OCI-LY7 (cell line): Measurements from ENCODE around the gene RPRD1A. TPM values are rescaled to one million over a fixed set of nuclear protein-coding genes. Genes with fewer than 3 reads are reported as not detected.

Experiments
- BruUV-seq: library from RNA; stranded (reverse); fragments of 400-500 nt; replicated peaks from 2 replicates; lab custom pipeline; 2021; lab: Mats Ljungman, UMichigan
- CTCF ChIA-PET: fragments of 300-600 bp; sonication (Branson Sonifier 250); formaldehyde crosslinking; loops from one replicate; lab custom pipeline; 2022; ENCODE audit warnings: antibody characterized with exemption; ENCODE audit not compliant: unreplicated experiment; lab: Charles Lee
- POLR2A ChIA-PET: fragments of 300-600 bp; sonication (Branson Sonifier 250); formaldehyde crosslinking; loops from one replicate; lab custom pipeline; 2022; ENCODE audit warnings: antibody characterized with exemption; lab: Charles Lee
- DNase-seq: peaks from one replicate; pipeline ENCODE4 v3.0.0-alpha.2; 2015; ENCODE audit warnings: low spot score
- H2AFZ ChIP-seq: fragments of 200-600 bp; sonication (generic), shearing (Covaris generic); 2 replicates; pipeline ENCODE4 v1.6.1; 2014; ENCODE audit warnings: mild to moderate bottlenecking, antibody characterized with exemption, low read length, moderate library complexity
- H3K27ac ChIP-seq: fragments of 200-600 bp; sonication (generic); 2 replicates; pipeline ENCODE4 v1.5.1; 2014; ENCODE audit warnings: mixed run types, low read depth, mild to moderate bottlenecking, moderate library complexity, low read length, inconsistent platforms; ENCODE audit not compliant: poor library complexity, severe bottlenecking
- H3K36me3 ChIP-seq: fragments of 200-600 bp; sonication (generic); 2 replicates; pipeline ENCODE4 v1.6.1; 2014; ENCODE audit warnings: mild to moderate bottlenecking, antibody characterized with exemption, low read length, moderate library complexity, mixed read lengths; ENCODE audit not compliant: insufficient read depth
- H3K4me1 ChIP-seq: fragments of 200-600 bp; sonication (generic); 2 replicates; pipeline ENCODE4 v1.5.1; 2014; ENCODE audit warnings: mild to moderate bottlenecking, low read length; ENCODE audit not compliant: insufficient read depth, poor library complexity, severe bottlenecking
- H3K4me2 ChIP-seq: fragments of 200-600 bp; sonication (generic); 2 replicates; pipeline ENCODE4 v1.6.1; 2014; ENCODE audit warnings: mild to moderate bottlenecking, low read length
- H3K4me3 ChIP-seq: fragments of 200-600 bp; sonication (generic); 2 replicates; pipeline ENCODE4 v1.5.1; 2014; ENCODE audit warnings: mild to moderate bottlenecking, low read depth, low read length; ENCODE audit not compliant: poor library complexity, severe bottlenecking
- H3K79me2 ChIP-seq: fragments of 200-600 bp; sonication (generic); 2 replicates; pipeline ENCODE4 v1.6.1; 2016; ENCODE audit warnings: low read depth, mild to moderate bottlenecking, low read length, moderate library complexity, mixed read lengths; ENCODE audit not compliant: insufficient read depth
- H3K9me2 ChIP-seq: fragments of 200-600 bp; sonication (generic); 2 replicates; pipeline ENCODE4 v1.6.1; 2016; ENCODE audit warnings: mild to moderate bottlenecking, low read length, mixed read lengths; ENCODE audit not compliant: insufficient read depth
- H3K9me3 ChIP-seq: fragments of 200-600 bp; sonication (generic); 2 replicates; pipeline ENCODE4 v1.6.1; 2014; ENCODE audit warnings: mild to moderate bottlenecking, mixed run types, low read length, mixed read lengths
- H4K20me1 ChIP-seq: fragments of 200-600 bp; sonication (generic); 2 replicates; pipeline ENCODE4 v1.6.1; 2014; ENCODE audit warnings: mild to moderate bottlenecking, antibody characterized with exemption, low read length, moderate library complexity, mixed read lengths; ENCODE audit not compliant: insufficient read depth
- EZH2phosphoT487 ChIP-seq: fragments of 200-600 bp; sonication (generic); IDR thresholded peaks from 2 replicates; pipeline ENCODE4 v1.6.1; 2018; ENCODE audit warnings: low read depth, borderline replicate concordance, mild to moderate bottlenecking, mixed run types, antibody characterized with exemption, low read length, moderate library complexity, mixed read lengths
- intact Hi-C: fragments of 100-400 bp; cut with micrococcal nuclease; formaldehyde crosslinking; loops from one replicate; pipeline ENCODE4 v1.10.0; 2022; ENCODE audit not compliant: unreplicated experiment
- total RNA-seq, 2 experiments: library from RNA; depleted of rRNA in 1 of 2; stranded (reverse); fragments of >200 nt in 1 of 2; shearing (Covaris generic) in 1 of 2; gene quantifications; 2 replicates each; pipeline ENCODE4 v1.2.3, GENCODE V29; 2014 to 2022
- TF ChIP-seq, protein P1 (sequence below): fragments of 200-600 bp; sonication (generic); conservative IDR thresholded peaks from 2 replicates; pipeline ENCODE4 v1.5.1; 2014; ENCODE audit warnings: mild to moderate bottlenecking, antibody characterized with exemption, low read length, moderate library complexity, mixed read lengths

RPRD1A gene
- total RNA-seq, 2 experiments from 2014 or later = 37.9 to 45.4 TPM

DNA sequence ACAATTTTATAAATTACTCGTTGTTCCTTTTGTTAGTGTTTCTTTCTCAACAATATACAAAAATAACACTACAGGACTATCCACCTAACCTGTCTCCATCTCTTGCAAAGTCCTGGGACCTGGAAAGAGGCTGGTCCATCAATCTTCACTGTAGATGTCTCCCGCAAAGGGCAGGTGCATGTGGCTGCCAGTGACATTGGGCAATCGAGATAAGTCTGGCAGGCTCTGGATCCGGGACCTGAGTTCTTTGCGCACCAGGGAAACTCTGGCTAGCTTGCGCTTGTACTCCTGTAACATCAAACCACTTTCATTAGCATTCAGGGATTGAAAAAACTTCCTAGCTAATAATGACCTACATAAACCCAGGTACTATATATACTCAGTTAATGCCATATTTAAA lies 74.3 kb downstream of the RPRD1A start:
- TF ChIP-seq, protein P1, sequence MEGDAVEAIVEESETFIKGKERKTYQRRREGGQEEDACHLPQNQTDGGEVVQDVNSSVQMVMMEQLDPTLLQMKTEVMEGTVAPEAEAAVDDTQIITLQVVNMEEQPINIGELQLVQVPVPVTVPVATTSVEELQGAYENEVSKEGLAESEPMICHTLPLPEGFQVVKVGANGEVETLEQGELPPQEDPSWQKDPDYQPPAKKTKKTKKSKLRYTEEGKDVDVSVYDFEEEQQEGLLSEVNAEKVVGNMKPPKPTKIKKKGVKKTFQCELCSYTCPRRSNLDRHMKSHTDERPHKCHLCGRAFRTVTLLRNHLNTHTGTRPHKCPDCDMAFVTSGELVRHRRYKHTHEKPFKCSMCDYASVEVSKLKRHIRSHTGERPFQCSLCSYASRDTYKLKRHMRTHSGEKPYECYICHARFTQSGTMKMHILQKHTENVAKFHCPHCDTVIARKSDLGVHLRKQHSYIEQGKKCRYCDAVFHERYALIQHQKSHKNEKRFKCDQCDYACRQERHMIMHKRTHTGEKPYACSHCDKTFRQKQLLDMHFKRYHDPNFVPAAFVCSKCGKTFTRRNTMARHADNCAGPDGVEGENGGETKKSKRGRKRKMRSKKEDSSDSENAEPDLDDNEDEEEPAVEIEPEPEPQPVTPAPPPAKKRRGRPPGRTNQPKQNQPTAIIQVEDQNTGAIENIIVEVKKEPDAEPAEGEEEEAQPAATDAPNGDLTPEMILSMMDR = no peak
- TF ChIP-seq EZH2phosphoT487 = no peak
- BruUV-seq = no TSS peak
- CTCF ChIA-PET = no interaction called here

DNA sequence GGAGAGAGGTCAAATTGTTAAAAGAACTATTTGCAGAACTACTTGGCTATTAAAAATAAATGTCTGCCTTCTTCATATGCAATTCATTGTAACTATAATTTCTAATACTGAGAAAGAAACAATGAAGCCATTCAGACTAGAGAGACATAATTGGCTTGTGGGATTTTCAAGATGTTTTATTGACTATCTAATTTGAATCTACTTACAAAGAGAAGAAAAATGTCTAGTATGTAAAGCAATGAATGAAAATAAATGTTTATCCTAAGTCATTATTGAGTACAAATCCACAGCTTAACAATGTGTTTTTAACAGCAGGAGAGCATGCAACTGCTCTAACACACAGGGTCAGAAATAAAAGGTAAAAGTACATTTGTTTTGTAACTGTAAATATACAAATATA lies 75.7 kb downstream of the RPRD1A start:
- POLR2A ChIA-PET = no interaction called here
- Histone ChIP-seq H3K4me3 (no peak overlapping the region), H3K9me3 (no peaks in the 10 kb centered on the region), H3K27ac (no peak overlapping the region), H3K9me2 (no peaks in the 10 kb centered on the region), H2AFZ (no peak overlapping the region), H3K4me2 (no peak overlapping the region), H3K4me1 (no peaks in the 10 kb centered on the region), H3K79me2 (no peaks in the 10 kb centered on the region), H4K20me1 (no peaks in the 10 kb centered on the region), H3K36me3 (no peaks in the 10 kb centered on the region)
- no peak for TF ChIP-seq EZH2phosphoT487
- TF ChIP-seq, protein P1 = no peak
- intact Hi-C loops = no loop called here
- DNase-seq = no peak
- CTCF ChIA-PET = no interaction called here
- BruUV-seq = no TSS peak

More for the DNA sequence above, 74.3 kb downstream of the RPRD1A start:
- Histone ChIP-seq H3K4me2 (no peak overlapping the region), H3K27ac (no peak overlapping the region), H3K36me3 (no peaks in the 10 kb centered on the region), H3K9me2 (no peaks in the 10 kb centered on the region), H2AFZ (no peak overlapping the region), H4K20me1 (no peaks in the 10 kb centered on the region), H3K4me1 (no peaks in the 10 kb centered on the region), H3K4me3 (no peak overlapping the region), H3K9me3 (no peaks in the 10 kb centered on the region), H3K79me2 (no peaks in the 10 kb centered on the region)
- POLR2A ChIA-PET = no interaction called here
- no peak for DNase-seq
- intact Hi-C loops = no loop called here

DNA sequence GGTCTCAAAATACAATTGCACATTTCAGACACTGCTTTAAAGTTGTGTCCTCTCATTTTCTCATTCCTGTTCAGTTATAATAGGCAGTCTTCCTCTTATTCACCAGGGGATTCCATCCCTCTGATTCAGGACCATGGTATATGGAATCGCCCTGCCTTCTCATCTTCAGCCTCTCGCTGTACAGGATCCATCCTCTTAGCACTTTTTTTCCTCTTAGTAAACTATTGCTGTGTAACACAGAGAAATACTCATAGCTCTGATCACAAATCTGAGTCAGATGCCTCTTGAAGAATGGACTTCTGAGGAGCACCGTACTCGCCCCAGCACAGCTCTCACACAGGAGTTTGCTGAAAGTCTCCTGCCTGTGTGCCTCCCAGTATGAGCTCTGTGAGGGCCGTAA lies 83.5 kb downstream of the RPRD1A start:
- no peaks in the 10 kb centered on the region for H3K79me2 ChIP-seq
- no peak for TF ChIP-seq EZH2phosphoT487
- TF ChIP-seq, protein P1 = no peak
- no peak overlapping the region for H3K4me2 ChIP-seq
- DNase-seq = no peak
- no peaks in the 10 kb centered on the region for H3K9me3 ChIP-seq
- no peaks in the 10 kb centered on the region for H3K4me1 ChIP-seq
- peaks cover 21% of the 10 kb centered on the region for H3K36me3 ChIP-seq
- BruUV-seq = no TSS peak
- CTCF ChIA-PET = no interaction called here
- no peaks in the 10 kb centered on the region for H4K20me1 ChIP-seq
- intact Hi-C loops = no loop called here
- H2AFZ ChIP-seq = no peak overlapping the region
- no peak overlapping the region for H3K4me3 ChIP-seq
- no peaks in the 10 kb centered on the region for H3K9me2 ChIP-seq
- POLR2A ChIA-PET = no interaction called here
- no peak overlapping the region for H3K27ac ChIP-seq
